GM21390 (cell line): ENCODE results near the gene STXBP1.
A peak's percentile ranks its signal among the peaks of the same experiment; 100 is the strongest.
"Not testable (repeated sequence)": the region's sequence is repeated elsewhere in the genome, so short reads cannot be mapped to it uniquely, and the experiment has no call there.

ENCODE experiments used
- ATAC-seq: cut with Tn5 transposase; IDR thresholded peaks from one replicate; pipeline ENCODE4 v1.9.1; 2021; ENCODE audit not compliant: unreplicated experiment

The STXBP1 gene

DNA sequence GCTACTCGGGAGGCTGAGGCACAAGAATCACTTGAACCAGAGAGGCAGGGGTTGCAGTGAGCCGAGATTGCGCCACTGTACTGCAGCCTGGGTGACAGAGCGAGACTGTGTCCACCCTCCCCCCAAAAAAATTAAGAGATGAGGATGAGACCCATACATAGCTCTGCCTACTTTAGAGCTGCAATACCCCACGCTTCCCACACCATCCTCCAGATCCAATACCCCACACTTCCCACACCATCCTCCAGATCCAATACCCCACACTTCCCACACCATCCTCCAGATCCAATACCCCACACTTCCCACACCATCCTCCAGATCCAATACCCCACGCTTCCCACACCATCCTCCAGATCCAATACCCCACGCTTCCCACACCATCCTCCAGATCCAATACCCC is 34.9 kb upstream of the STXBP1 start:
- not testable (repeated sequence) for ATAC-seq

DNA sequence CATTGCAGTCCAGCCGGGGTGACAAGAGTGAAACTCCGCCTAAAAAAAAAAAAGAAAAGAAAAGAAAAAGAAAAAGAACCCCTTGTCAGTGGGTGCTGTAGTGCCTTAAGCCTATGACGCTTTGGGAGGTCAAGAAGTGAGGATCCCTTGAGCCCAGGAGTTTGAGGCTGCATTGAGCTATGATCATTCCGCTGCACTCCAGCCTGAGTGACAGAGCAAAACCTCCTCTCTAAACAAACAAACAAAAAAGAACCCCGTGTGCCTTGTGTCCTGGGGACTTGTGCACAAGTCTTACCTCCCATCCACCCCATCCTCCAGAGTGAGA is 33.5 kb upstream of the STXBP1 start:
- ATAC-seq = no peak

DNA sequence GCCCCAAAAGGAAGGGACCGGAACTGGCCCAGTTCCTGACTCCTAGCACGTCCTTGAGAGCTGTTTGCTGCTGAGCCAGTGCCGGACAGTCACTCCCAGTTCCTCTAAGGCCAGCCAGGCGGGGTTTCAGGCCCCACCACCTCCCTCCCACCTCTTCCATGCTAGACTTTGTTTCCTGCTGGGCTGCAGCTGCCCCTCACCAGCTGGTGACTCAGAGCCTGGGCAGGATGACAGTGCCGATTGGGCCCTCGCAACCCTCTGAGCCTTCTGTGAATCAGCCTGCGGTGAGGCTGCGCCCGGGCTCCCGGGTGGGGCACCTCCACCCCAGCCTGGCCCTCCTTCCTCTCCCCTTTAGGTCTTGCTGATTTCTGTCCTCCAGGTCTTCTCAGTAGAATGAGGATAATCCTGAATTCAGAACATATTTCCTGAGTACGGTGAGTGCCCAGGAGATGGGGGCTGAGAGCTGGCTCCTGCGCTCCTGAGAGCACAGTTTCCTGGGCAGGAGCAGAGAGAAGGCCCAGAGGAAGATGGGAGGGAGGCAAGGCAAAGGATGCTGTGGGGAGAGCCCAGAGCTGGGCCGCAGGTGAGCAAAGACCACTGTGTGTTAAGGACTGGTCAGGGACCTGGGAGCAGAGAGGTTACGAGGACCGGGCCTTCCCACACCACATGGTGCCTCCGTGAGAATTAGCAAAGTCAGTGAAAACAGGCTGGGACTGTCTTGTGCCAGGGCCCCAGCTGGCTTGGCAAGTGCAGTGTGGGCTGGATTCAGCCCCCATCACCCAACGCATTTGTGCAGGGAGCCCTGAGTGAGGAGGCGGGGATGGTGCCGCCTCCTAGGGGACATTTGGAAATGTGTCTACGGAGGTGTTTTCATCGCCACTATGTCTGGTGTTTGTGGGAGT is 32.9 kb upstream of the STXBP1 start:
- ATAC-seq = peak; percentile 61

DNA sequence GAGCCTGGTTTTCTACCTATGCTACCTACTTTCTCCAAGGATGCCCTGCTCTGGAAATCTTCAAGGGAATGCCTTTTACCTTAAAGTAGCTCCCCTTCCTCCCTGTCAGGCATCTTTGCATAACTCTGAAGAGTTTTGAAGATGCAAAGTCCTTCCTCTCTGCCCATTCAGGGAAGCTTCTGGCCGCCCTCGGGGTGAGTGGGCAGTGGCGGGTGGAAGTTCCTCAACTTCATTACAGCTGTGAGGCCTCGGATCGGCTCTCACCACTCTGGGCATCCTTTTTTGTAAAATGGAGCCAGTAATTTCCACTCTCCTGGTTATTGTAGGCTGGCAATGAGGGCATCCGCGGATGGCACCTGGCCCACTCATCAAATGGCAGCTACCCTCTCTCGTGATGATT is 31.7 kb upstream of the STXBP1 start:
- no peak for ATAC-seq

DNA sequence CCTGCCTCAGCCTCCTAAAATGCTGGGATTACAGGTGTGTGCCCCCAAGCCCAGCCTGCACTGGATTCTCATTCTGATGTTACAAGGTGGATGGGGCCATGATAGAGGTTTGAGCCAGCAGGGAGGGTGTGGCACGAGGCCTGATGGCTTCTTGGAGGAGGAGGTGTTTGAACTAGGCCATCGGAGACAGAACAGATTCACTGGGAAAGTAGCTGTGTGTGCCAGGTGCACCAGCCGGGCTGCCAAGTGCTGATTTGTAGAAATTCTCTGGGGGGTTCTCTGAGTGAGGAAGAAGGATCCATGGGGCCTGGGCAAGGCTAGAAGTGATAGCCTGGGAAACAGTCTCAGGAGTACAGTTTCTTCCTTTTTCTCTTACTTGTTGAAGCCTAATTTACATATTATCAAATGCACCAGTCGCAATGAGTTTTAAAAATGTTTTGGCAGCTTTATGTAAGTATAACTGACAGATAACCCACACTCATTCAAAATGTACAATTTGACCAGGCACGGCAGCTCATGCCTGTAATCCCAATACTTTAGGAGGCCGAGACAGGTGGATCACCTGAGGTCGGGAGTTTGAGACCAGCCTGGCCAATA is 31.1 kb upstream of the STXBP1 start:
- no peak for ATAC-seq

DNA sequence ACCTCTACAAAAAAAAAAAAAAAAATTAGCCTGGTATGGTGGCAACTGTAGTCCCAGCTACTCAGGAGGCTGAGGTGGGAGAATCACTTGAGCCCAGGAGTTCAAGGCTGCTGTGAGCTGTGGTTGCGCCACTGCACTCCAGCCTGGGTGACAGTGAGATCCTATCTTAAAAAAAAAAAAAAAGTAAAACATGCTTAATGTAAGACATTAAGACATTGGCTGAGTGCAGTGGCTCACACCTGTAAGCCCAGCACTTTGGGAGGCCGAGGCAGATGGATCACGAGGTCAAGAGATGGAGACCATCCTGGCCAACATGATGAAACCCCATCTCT is 27.6 kb upstream of the STXBP1 start:
- not testable (repeated sequence) for ATAC-seq

DNA sequence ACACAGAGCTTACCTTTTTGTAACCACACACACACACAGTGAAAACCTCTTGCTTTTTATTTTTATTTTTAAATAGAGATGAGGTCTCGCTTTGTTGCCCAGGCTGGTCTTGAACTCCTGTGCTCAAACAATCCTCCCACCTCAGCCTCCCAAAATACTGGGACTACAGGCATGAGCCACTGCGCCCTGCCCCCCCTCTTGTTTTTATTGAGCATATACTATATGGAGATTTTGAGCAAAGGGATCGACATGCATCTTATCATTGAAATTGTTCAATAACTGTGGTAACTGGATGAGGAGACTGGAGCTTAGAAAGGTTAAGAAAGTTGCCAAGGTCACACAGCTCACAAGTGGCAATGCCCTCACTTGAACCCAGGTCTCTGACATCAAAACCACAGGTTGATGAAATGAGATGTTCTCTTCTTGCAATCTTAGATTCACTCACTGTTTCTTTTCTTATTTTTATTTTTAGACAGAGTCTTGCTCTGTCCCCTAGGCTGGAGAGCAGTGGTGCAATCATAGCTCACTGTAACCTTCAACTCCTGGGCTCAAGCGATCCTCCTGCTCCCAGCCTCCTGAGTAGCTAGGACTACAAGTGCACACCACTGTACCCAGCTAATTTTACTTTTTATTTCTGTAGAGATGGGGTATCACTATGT is 26.8 kb upstream of the STXBP1 start:
- ATAC-seq = no peak

DNA sequence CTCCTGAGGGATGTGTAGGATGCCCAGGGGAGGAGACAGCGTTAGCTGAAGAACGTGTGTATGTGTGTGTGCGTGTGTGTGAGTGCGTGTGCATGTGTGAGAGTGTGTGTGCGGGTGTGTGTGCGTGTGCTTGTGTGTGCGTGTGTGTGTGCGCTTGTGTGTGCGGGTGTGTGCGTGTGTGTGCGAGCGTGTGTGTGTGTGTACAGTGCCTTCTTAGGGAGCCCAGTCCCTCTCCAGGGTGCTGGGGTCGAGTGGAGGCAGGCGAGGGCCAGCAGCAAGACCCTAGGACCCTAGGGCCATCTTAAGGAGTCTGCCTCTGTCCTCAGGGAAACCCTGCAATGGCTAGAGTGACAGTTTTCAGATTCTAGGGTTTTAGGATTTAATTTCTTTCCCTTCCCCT is 26.0 kb upstream of the STXBP1 start:
- no peak for ATAC-seq

DNA sequence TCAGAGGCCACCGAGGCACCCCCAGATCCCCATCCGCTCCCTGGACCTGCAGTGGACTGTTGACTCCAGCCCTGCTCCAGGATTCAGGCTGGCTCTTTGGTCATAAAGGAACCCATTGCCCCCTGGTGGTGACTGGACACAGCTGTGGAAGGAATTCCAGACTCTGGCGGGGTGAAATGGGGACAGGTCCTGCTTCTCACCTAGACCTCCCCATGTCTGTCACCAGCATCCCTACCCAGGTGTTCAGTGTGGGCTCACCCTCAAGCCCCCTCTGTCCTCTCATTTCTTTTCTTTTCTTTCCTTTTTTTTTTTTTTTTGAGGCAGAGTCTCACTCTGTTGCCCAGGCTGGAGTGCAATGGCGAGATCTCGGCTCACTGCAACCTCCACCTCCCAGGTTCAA is 25.5 kb upstream of the STXBP1 start:
- no peak for ATAC-seq

DNA sequence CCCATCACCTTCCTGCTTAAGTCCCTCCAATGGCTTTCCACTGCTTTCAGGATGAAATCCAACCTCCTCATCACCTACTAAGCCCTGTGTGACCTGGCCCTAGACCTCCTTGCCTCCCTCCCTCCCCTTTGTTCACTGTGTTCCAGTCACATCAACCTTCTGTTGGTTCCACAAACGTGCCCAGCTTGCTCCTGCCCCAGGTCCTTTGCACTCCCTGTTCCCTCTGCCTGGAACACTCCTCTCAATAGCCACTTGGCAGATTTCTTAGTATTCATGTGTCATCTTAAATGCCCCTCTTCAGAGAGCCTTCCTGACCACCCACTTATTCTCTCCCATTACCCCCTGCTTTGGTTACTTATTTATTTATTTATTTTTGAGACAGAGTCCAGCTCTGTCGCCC is 24.1 kb upstream of the STXBP1 start:
- no peak for ATAC-seq

DNA sequence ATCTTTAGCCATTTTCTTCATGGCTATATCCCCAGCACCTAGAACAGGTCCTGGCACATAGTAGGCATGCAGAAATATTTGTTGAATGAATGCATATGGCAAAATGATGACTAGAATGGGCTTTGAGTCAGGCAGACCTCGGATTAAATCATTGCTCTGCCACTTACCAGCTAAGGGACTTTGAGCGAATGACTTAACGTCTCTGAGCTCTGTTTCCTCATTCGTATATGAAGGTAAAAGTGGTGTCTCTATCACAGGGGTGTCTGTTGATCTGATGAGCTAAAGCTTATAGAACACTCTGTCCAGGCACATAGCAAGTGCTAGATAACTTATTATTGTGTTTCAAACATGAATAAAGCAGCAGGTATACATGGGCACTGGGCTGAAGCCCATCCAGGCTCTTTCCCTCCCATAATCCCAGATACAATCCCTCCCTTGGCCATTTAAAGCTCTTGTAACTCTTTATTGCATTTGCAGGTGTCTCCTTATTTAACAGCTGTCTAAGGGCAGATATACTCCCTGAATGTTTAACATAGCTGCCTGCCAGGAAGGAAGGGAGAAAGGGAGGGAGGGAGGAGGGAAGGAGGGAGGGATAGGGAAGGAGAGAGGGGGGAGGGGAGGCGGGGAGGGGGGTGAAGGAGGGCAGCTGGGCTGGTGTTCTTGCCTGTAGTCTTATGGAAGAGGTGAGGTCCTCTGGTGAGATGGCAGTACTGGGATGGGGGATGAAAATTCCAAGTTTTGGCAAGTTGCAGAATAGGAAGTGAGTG is 23.2 kb upstream of the STXBP1 start:
- no peak for ATAC-seq

DNA sequence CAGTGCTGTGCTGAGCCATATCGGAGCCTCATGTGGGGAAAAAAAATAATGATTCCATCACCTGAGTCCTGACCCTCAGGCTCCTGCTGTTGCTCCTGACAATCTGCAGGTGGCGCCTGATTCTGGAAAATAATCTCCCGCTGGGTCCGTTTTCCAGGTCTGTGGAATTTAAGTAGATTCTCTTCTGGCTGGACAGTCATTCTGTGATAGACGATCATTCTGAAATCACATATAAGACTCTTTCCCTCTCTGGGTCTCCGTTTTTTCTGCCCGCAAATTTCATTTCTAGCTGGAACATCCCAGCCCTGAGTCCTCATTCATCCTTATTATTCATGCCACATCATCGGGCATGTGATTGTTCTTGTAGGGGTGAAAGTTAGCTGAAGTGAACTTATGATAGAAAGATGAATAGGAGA is 22.1 kb upstream of the STXBP1 start:
- ATAC-seq = no peak

DNA sequence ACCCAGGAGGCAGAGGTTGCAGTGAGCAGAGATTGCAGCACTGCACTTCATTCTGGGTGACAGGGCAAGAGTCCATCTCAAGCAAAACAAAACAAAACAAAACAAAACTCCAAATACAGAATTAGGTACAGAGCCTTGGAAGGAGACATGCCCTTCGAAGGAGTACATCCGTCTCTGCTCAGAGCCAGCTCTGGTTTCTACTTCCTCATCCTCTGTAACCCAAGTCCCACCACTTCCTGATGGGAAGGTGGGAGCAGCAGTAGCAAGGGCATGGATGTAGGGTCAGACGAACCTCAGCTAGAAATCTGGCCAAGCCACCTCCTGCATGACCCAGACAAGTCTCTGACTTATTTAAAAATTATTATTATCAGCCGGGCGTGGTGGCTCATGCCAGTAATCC is 16.5 kb upstream of the STXBP1 start:
- no peak for ATAC-seq

DNA sequence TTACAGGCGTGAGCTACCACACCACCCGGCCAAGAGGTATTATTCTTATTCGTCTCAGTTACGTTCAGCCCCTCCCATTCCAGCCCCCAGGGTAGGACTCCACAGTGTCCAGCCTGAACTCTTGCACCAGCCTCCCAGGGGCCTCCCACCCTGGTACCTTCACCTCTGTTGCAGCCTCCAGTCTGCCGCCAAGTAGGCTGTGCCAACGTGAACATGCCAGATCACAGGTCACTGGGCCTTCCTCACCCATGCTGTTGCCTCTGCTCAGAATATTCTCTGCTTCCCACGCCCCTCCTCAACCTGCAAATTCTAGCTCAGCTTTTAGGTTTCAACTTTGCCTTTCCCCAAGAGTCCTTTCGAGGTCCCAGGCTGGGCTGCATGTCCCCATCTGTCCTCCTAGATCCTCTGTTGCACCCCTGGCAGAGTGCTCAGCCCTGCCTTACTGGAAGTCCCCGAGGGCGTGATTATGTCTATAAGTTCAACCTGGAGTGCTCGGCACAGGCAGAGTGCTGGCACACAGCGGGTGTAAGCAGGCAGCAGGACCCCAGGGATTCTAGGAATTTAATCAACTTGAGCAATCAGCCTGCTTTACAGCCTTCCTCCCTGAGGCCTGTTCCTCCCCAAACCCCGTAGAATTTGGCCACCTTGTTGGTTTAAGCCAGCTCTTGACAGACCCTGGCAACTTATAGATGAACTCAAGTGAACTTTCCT is 13.1 kb upstream of the STXBP1 start:
- no peak for ATAC-seq

DNA sequence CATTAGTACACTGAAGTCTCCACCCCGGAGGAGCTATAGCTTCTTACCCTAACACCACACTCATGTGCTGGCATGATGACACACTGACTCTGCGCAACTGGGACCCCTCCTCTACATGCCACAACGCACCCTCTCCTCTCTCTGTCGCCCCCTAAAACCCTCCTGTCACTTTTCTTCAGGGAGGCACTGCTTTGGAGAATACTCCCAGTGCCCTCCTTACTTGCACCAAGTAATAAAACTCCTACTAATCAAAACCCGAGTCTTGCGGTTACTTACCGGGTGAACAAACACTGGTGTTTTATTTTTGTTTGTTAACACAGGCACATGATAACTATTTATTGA is 12.6 kb upstream of the STXBP1 start:
- ATAC-seq = no peak

DNA sequence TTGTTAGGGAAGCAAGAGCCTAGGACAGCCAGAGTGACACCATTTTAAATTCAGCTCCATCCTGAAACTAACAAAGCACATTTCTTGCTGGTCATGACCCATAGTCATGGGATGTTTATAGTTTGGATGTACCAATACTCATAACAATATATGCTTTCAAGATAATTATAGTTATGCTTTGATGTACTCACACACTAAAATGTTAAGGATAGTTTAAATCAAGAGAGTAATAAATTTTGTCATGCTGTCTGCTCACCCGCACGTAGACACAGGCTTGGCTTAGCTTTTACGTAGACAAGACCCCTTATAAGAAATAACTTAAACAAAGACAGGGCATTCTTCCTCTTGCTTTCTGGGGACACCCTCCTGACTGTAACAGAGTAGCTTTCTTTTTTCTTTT is 8.9 kb upstream of the STXBP1 start:
- no peak for ATAC-seq

DNA sequence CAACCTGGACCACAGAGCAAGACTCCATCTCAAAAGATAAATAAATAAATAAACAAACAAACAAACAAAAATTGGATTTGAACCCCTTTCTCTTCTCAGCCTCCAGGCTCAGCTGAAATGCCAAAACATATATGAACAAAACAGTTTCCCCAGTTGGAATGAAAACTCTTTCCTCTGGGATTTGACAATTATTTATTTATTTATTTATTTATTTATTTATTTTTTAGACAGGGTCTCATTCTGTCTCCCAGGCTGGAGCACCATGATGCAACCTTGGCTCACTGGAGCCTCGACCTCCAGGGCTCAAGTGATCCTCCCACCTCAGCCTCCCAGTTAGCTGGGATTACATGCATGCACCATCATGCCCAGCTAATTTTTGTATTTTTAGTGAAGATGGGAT is 6.0 kb upstream of the STXBP1 start:
- no peak for ATAC-seq

DNA sequence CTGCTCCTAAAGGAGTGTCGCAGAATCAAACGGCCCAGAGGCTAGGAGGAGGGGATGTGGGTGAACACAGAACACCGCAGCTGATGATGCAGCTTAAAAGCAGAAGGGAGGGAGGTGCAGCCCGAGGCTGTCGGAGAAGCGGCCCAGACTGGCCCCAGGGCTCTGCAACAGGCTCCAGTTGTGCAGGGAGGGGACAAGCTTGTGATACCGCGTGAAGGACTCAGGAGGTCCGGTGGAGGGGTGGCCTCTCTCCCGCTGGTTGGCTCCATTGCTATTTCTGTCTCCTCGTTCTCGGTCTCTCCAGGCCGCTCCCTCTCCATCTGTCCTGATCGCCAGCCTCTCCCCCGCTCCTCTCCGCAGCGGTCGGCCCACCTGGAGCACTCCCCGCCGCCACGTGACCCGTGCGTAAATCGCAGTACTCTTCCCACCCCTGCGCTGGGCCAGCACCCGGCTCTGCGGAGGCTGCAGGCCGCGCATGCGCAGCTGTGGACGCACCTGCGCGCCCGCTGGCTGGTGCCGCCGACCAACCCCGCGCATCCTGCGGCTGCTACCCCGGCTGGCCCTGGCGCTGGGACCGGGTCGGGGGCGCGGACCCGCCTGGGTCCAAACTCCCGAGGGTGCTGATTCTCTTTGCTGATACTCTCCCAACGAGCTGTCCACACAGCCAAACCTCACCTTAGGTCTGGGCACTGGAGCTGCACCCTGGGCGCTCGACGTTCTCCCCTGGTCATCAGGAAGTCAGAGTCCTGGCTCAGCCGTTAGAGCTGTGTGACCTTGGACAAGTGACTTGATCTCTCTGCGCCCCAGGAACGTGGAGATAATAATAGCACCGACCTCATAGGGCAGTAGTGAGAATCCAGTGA is 3.7 kb upstream of the STXBP1 start:
- ATAC-seq = no peak

DNA sequence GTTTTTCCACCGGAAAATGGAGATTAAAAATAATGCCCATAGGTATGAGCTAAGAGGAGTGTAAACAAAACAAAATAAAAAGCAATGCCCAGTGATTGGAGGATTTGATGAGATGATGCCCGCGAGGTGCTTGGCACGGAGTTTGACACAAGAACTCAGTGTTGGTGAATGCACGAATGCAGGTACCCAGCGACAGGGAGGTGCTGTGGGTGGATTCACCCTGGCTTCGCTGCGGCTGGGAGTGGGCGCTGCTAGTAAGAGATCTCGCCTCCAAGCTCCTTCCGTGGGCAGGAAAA is 526 bp upstream of the STXBP1 start:
- ATAC-seq = peak; percentile 11

DNA sequence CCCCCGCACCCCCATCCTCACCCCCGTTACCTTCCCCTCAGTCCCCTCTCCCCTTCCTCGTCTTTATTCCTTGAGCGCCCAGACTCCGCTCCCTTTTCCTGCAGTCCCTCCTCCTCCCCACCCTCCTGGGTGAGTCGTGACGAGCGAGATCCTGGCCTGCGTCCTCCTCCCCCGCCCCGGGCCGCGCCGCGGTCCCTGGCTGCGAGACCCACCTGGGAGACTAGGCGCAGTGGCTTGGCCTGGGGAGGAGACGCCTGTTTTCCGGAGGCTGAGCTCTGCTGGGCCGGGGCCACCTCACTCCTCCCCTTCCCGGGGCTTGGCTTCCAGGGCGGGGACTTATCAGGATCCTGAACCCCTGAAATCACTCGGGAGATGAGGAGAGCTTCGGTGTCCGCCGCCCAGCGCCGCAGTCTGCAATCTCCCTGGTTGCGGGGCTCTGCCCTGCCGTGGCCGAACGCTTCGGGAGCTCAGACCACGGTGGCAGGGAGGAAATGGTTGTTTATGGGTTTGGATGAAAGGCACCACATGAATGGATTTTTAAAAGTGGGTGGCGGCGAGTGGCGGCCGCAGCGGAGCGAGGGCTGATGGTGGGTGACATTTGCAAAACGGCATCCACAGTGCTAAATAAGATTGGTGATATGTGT is 984 bp downstream of the STXBP1 start:
- ATAC-seq = no peak
